DOHH2 (cell line): ENCODE results near the gene FCN2.

Source experiments
- H3F3A ChIP-seq: fragments of 200-600 bp; sonication (generic), shearing (Covaris generic); 2 replicates; pipeline ENCODE4 v1.6.0; 2016; ENCODE audit warnings: antibody characterized with exemption, mild to moderate bottlenecking; ENCODE audit not compliant: control insufficient read depth, insufficient read depth
- H3K27ac ChIP-seq: fragments of 200-600 bp; sonication (generic); 2 replicates; pipeline ENCODE4 v1.5.1; 2014; ENCODE audit warnings: low read depth, mild to moderate bottlenecking, low read length, moderate library complexity
- H3K27me3 ChIP-seq: fragments of 200-600 bp; sonication (generic); 2 replicates; pipeline ENCODE4 v1.6.1; 2014; ENCODE audit warnings: mild to moderate bottlenecking, low read length, mixed read lengths; ENCODE audit not compliant: control insufficient read depth
- H3K36me3 ChIP-seq: fragments of 200-600 bp; sonication (generic); 2 replicates; pipeline ENCODE4 v1.6.1; 2014; ENCODE audit warnings: mild to moderate bottlenecking, low read length, moderate library complexity, mixed read lengths; ENCODE audit not compliant: control insufficient read depth
- H3K4me1 ChIP-seq: fragments of 200-600 bp; sonication (generic); 2 replicates; pipeline ENCODE4 v1.6.1; 2014; ENCODE audit warnings: mild to moderate bottlenecking, low read length, mixed read lengths; ENCODE audit not compliant: control insufficient read depth
- H3K4me2 ChIP-seq: fragments of 200-600 bp; sonication (generic); 2 replicates; pipeline ENCODE4 v1.6.0; 2014; ENCODE audit warnings: mild to moderate bottlenecking, low read length, moderate library complexity
- H3K4me3 ChIP-seq: fragments of 200-600 bp; sonication (generic); 2 replicates; pipeline ENCODE4 v1.5.1; 2014; ENCODE audit warnings: mild to moderate bottlenecking, low read length, mixed read lengths
- H3K79me2 ChIP-seq: fragments of 200-600 bp; sonication (generic); 2 replicates; pipeline ENCODE4 v1.6.1; 2014; ENCODE audit warnings: mild to moderate bottlenecking, low read length, mixed read lengths; ENCODE audit not compliant: control insufficient read depth
- H3K9me2 ChIP-seq: fragments of 200-600 bp; sonication (generic); replicated peaks from 2 replicates; pipeline ENCODE4 v1.6.1; 2014; ENCODE audit warnings: mild to moderate bottlenecking, low read length, mixed read lengths; ENCODE audit not compliant: control insufficient read depth
- H3K9me3 ChIP-seq: fragments of 200-600 bp; sonication (generic); 2 replicates; pipeline ENCODE4 v1.6.1; 2014; ENCODE audit warnings: antibody characterized with exemption, low read length, mixed read lengths; ENCODE audit not compliant: control insufficient read depth, insufficient read depth
- H4K20me1 ChIP-seq: fragments of 200-600 bp; sonication (generic); 2 replicates; pipeline ENCODE4 v1.6.0; 2014; ENCODE audit warnings: low read depth, mild to moderate bottlenecking, antibody characterized with exemption, low read length, moderate library complexity; ENCODE audit not compliant: control insufficient read depth, insufficient read depth
- CTCF ChIP-seq: fragments of 200-600 bp; sonication (generic); IDR thresholded peaks from one replicate; pipeline ENCODE4 v1.5.1; 2014; ENCODE audit warnings: antibody characterized with exemption, mild to moderate bottlenecking, low read depth, low read length; ENCODE audit not compliant: poor library complexity, severe bottlenecking
- EZH2phosphoT487 ChIP-seq: fragments of 200-600 bp; sonication (generic); IDR thresholded peaks from 2 replicates; pipeline ENCODE4 v1.6.1; 2017; ENCODE audit warnings: borderline replicate concordance, mild to moderate bottlenecking, antibody characterized with exemption, low read length, moderate library complexity, mixed read lengths

FCN2 gene

DNA sequence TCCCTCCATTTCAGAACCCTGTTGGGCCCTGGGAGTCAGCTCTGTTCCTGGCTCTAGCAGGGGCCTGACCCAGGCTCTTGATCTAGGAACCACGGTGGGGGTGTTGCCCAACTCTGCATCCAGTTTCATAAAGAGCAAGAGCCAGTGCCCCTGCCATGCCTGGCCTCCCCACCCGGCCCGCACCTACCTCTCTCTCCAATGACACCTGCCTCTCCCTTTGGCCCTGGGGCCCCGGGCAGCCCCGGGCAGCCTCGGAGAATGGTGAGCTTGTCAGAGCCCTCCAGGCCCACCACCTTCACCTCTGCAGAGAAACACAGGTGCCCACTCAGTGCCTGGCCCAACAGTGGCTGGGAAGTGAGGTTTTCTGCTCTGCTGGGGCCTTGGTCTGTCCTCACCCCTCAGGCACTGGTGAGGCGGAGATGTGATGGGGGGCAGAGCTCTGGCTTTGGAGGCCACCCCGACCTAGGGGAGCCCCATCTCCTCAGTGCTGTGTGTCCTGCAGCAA, 35.6 kb downstream of the FCN2 start:
- TF ChIP-seq CTCF, result no peak
- TF ChIP-seq EZH2phosphoT487, result no peak
- H3K4me2 ChIP-seq, result no peak overlapping the region
- H3F3A ChIP-seq, result no peaks in the 10 kb centered on the region
- H3K79me2 ChIP-seq, result no peaks in the 10 kb centered on the region
- no peaks in the 10 kb centered on the region for H4K20me1 ChIP-seq
- H3K27ac ChIP-seq, result no peak overlapping the region
- no peaks in the 10 kb centered on the region for H3K9me2 ChIP-seq
- H3K4me3 ChIP-seq, result no peak overlapping the region
- H3K9me3 ChIP-seq, result peaks cover 6% of the 10 kb centered on the region; the same call in 1 of the 2 replicates
- H3K4me1 ChIP-seq, result no peaks in the 10 kb centered on the region
- no peaks in the 10 kb centered on the region for H3K36me3 ChIP-seq
- H3K27me3 ChIP-seq, result 0 out of 2 replicates have a peak, but pooled peaks cover 3% of the 10 kb centered on the region

- H3K27me3 ChIP-seq, result 0 out of 2 replicates have a peak, but pooled peaks cover 3% of the 10 kb centered on the region
- no peaks in the 10 kb centered on the region for H4K20me1 ChIP-seq
- no peaks in the 10 kb centered on the region for H3K4me1 ChIP-seq
- H3K36me3 ChIP-seq, result no peaks in the 10 kb centered on the region
- H3K9me2 ChIP-seq, result no peaks in the 10 kb centered on the region
- H3K9me3 ChIP-seq, result peaks cover 6% of the 10 kb centered on the region; the same call in 1 of the 2 replicates
- H3K27ac ChIP-seq, result no peak within 1 kb of the TSS
- no peaks in the 10 kb centered on the region for H3F3A ChIP-seq
- TF ChIP-seq CTCF (no peak), EZH2phosphoT487 (no peak)
- H3K79me2 ChIP-seq, result no peaks in the 10 kb centered on the region
- no peak within 1 kb of the TSS for H3K4me3 ChIP-seq
- no peak within 1 kb of the TSS for H3K4me2 ChIP-seq
Measured at GRCh38 chr9:134917431-134918373, 37.1 kb downstream of the FCN2 start, which contains the start of gene FCN1. TSS of gene FCN1 (minus strand) at chr9:134917912. CDS start at chr9:134917871, 41 bp downstream.

GRCh38 chr9:134918646-134919045, 38.0 kb downstream of the FCN2 start:
- Histone ChIP-seq H3K79me2 (no peaks in the 10 kb centered on the region), H3K9me2 (no peaks in the 10 kb centered on the region), H3K36me3 (no peaks in the 10 kb centered on the region), H3K4me3 (no peak overlapping the region), H3K4me1 (no peaks in the 10 kb centered on the region), H3F3A (no peaks in the 10 kb centered on the region), H3K9me3 (peaks cover 6% of the 10 kb centered on the region; the same call in 1 of the 2 replicates), H3K4me2 (no peak overlapping the region), H3K27me3 (0 out of 2 replicates have a peak, but pooled peaks cover 3% of the 10 kb centered on the region), H4K20me1 (no peaks in the 10 kb centered on the region), H3K27ac (no peak overlapping the region)
- TF ChIP-seq EZH2phosphoT487, result no peak

DNA sequence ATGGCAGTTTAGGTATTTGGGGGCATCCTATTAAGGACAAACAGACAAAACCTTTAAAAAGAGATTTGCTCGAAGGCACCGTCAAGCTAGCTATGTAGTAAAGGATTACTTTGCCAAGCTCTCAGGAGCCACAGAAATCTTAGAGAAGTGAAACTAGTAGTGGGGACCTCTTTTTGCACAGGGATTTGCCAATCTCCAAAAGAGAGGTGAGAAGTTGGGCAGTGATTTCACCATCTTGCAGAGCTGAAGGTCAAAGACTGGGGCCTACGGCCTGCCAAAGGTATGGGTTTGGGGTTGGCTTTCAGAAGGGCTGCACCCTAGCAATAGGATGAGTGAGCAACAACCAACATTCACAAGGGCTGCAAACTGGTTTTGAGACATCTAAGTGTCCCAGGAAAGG, 38.7 kb downstream of the FCN2 start:
- Histone ChIP-seq H3K4me3 (no peak overlapping the region), H3F3A (no peaks in the 10 kb centered on the region), H3K36me3 (no peaks in the 10 kb centered on the region), H3K4me1 (no peaks in the 10 kb centered on the region), H4K20me1 (no peaks in the 10 kb centered on the region), H3K27me3 (0 out of 2 replicates have a peak, but pooled peaks cover 3% of the 10 kb centered on the region), H3K79me2 (no peaks in the 10 kb centered on the region), H3K27ac (no peak overlapping the region), H3K4me2 (no peak overlapping the region), H3K9me3 (peaks cover 6% of the 10 kb centered on the region; the same call in 1 of the 2 replicates), H3K9me2 (no peaks in the 10 kb centered on the region)
- TF ChIP-seq CTCF (no peak), EZH2phosphoT487 (no peak)
